ENCODE results near the gene FAM168A. TPM values are rescaled to one million over a fixed set of nuclear protein-coding genes. Genes with fewer than 3 reads are reported as not detected.
"Not testable (repeated sequence)": the region's sequence is repeated elsewhere in the genome, so short reads cannot be mapped to it uniquely, and the experiment has no call there.

Gene FAM168A
- total RNA-seq, 2 donors from 2014 or later: 8.9 to 14.0 TPM

- WGBS, 2 donors: 88 to 89% methylated on average over 8 of the region's 8 CpGs
- intact Hi-C loops (cut with DNase I): no loop called here
- TF ChIP-seq, protein P1, sequence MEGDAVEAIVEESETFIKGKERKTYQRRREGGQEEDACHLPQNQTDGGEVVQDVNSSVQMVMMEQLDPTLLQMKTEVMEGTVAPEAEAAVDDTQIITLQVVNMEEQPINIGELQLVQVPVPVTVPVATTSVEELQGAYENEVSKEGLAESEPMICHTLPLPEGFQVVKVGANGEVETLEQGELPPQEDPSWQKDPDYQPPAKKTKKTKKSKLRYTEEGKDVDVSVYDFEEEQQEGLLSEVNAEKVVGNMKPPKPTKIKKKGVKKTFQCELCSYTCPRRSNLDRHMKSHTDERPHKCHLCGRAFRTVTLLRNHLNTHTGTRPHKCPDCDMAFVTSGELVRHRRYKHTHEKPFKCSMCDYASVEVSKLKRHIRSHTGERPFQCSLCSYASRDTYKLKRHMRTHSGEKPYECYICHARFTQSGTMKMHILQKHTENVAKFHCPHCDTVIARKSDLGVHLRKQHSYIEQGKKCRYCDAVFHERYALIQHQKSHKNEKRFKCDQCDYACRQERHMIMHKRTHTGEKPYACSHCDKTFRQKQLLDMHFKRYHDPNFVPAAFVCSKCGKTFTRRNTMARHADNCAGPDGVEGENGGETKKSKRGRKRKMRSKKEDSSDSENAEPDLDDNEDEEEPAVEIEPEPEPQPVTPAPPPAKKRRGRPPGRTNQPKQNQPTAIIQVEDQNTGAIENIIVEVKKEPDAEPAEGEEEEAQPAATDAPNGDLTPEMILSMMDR (IDR thresholded peaks at IDR 0.05): no peak
- no peak for TF ChIP-seq POLR2A (IDR thresholded peaks at IDR 0.05)
Observed at GRCh38 chr11:73579641-73580434, 18.1 kb downstream of the FAM168A start.

DNA sequence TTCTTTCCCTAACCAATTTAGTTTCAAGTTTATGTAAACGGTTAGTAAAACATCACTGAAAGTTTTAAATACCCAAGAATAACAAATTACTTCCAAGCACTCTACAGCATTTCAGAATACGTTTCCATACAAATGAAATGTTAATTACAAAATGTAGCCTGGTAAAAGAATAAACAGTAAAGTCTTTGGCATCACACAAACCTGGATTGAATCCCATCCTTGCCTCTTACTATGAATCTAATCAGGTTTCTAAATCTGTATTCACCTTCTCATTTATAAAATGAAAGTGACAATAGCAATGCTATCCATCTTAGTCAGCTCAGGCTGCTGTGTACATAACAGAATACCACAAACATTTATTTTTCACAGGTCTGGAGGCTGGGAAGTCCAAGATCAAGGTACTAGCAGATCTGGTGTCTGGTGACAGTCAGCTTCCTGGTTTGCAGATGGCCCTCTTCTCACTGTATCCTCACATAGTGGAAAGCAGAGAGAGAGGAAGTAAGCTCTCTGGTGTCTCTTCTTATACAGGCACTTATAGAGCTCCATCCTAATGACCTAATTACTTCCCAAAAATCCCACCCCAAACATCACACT is 19.2 kb downstream of the FAM168A start:
- TF ChIP-seq, protein P1 (IDR thresholded peaks at IDR 0.05): no peak
- no peak for TF ChIP-seq POLR2A (IDR thresholded peaks at IDR 0.05)
- Histone ChIP-seq H3K9me3 (no peaks in the 10 kb centered on the region), H3K4me3 (no peak overlapping the region), H3K36me3 (replicated peaks in 1 of 2; ENCODE audit: insufficient read depth in 1 of 2, low read depth in 2 of 2) (no peaks in the 10 kb centered on the region), H3K4me1 (no peaks in the 10 kb centered on the region), H3K27ac (no peak overlapping the region), H3K27me3 (no peaks in the 10 kb centered on the region)
- DNase-seq: no peak
- 59 to 65% methylated on average over 2 of the region's 2 CpGs for WGBS, 2 donors
- intact Hi-C loops (cut with DNase I): no loop called here
- no peak for ATAC-seq

More at GRCh38 chr11:73579641-73580434, 18.1 kb downstream of the FAM168A start:
- Histone ChIP-seq H3K27me3 (no peaks in the 10 kb centered on the region), H3K4me1 (no peaks in the 10 kb centered on the region), H3K36me3 (replicated peaks in 1 of 2; ENCODE audit: insufficient read depth in 1 of 2, low read depth in 2 of 2) (no peaks in the 10 kb centered on the region), H3K27ac (no peak overlapping the region), H3K4me3 (no peak overlapping the region), H3K9me3 (no peaks in the 10 kb centered on the region)
- DNase-seq (no peak), ATAC-seq (no peak)

DNA sequence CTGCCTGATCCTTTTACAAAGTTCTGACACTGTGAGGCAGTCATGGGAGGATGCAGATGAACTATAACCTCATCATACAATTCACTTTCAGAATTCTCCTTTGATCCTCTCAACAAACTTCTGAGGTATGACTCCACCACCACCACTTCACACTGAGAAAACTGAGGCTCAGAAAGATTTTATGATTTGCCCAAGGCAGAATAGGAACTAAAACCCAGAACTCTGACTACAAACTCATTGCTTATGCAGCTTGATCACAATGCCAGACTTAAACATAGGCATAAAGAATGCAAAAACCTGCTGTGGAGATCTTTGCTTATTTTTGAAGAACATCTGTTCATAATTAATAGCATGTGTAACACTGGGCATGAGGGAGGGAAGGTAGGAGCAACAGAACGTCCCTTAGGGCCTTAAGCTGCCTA is 20.4 kb downstream of the FAM168A start:
- no peaks in the 10 kb centered on the region for H3K9me3 ChIP-seq
- no peaks in the 10 kb centered on the region for H3K36me3 ChIP-seq (replicated peaks in 1 of 2; ENCODE audit: insufficient read depth in 1 of 2, low read depth in 2 of 2)
- DNase-seq (no peak), ATAC-seq (no peak)
- 80 to 82% methylated on average over 1 of the region's 1 CpG for WGBS, 2 donors
- no peak overlapping the region for H3K4me3 ChIP-seq
- intact Hi-C loops (cut with DNase I): no loop called here
- TF ChIP-seq, protein P1 (IDR thresholded peaks at IDR 0.05): no peak
- no peak for TF ChIP-seq POLR2A (IDR thresholded peaks at IDR 0.05)
- H3K4me1 ChIP-seq: no peaks in the 10 kb centered on the region
- no peaks in the 10 kb centered on the region for H3K27me3 ChIP-seq
- H3K27ac ChIP-seq: no peak overlapping the region

DNA sequence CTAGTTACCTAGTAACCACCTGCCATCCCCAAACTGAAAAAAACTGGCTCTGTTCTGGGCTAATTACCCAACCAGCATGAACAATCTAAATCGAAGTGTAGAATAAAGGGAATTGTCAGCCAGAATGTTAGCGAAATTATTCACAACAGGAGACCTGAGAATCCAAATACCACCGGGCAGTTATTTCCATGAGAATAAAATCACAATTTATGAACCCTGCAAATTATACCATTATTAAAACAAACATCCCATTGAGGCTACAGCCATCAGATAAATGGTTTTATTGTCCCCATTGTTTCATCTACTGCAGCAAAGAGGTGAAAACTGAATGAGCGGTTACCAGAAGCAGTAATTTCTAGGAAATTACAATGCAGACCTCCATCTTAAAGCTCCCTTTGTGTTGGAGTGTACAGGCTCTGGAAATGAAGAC is 21.7 kb downstream of the FAM168A start:
- ATAC-seq: no peak
- Histone ChIP-seq H3K4me3 (no peak overlapping the region), H3K27me3 (no peaks in the 10 kb centered on the region), H3K27ac (no peak overlapping the region), H3K36me3 (replicated peaks in 1 of 2; ENCODE audit: insufficient read depth in 1 of 2, low read depth in 2 of 2) (no peaks in the 10 kb centered on the region), H3K4me1 (no peaks in the 10 kb centered on the region), H3K9me3 (no peaks in the 10 kb centered on the region)
- no peak for TF ChIP-seq POLR2A (IDR thresholded peaks at IDR 0.05)
- TF ChIP-seq, protein P1 (IDR thresholded peaks at IDR 0.05): no peak
- no peak for DNase-seq
- intact Hi-C loops (cut with DNase I): no loop called here
- WGBS, 2 donors: 83 to 88% methylated on average over 4 of the region's 4 CpGs

- intact Hi-C loops (cut with DNase I); H3K9me3 ChIP-seq; H3K4me3 ChIP-seq; ATAC-seq; DNase-seq; H3K27me3 ChIP-seq; H3K27ac ChIP-seq; H3K36me3 ChIP-seq (replicated peaks in 1 of 2; ENCODE audit: insufficient read depth in 1 of 2, low read depth in 2 of 2); H3K4me1 ChIP-seq: not testable (repeated sequence)
- 99% methylated on average over 14 of the region's 30 CpGs; no CpG with 5 or more reads in 1 of the 2 donors for WGBS, 2 donors
Observed at GRCh38 chr11:73571982-73572381, 25.9 kb downstream of the FAM168A start.
